HG03039 (cell line): ENCODE measurements around the gene DBT.
"Not testable (repeated sequence)": the region's sequence is repeated elsewhere in the genome, so short reads cannot be mapped to it uniquely, and the experiment has no call there.

Experiments used
- ATAC-seq: cut with Tn5 transposase; IDR thresholded peaks from one replicate; pipeline ENCODE4 v1.9.1; 2021; ENCODE audit warnings: mild to moderate bottlenecking, moderate library complexity; ENCODE audit not compliant: unreplicated experiment

The DBT gene

DNA sequence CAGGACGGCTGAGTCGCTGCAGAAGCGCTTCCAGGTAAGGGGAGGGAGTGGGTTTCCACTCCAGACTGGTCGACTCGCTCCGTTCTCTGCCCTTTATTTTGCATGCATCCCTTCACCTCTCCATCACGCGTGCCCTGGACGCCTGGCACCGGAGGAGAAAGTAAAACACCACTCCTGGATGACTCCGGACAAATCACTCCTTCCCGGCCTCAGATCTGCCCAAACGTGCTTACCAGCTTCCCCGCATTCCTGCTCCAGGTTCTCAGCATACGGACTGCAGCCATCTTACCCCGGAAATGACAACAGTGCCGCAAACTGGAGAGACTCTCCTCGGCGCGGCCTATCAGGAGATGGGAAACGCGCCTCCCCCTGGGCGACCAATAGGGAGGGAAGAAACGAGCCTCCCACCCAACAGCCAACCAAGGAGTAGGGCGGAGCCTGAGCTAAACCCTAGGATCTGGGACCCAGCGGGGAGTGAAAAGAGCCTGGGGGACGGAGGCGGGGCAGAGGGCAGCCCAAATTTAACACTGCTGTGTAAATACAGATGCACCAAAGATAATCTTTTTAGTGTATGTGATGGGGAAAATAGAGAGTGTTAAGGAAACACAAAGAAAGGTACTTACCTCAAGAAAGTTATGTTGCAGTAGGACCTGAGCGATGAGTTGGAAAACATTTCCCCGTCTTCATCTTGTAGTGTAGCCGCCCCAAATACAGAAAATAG is at the start of gene DBT:
Gene DBT, minus strand, starts transcription at position 298 of the 721 bp plus-strand sequence. Its CDS starts 14 bp downstream, at position 284.
- peak; percentile 100 for ATAC-seq

DNA sequence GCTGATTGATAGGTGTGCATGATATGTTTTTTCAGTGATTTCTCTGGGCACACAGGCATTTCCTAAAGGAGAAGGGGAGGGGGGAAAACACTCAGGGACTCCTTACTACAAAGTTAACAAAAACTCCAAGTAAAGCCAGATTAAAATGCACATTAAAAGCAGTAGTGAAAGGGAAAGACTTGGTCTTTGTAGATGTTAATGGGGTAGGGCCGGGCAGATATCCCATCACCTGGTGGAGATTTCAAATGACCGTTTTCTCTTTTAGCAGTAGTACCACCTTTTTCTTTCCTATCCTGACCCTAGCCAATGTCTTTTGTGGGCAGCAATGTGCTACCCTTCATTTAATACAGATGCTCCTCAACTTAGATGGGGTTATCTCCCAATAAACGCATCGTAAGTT is 48.9 kb upstream of the DBT start:
- no peak for ATAC-seq

DNA sequence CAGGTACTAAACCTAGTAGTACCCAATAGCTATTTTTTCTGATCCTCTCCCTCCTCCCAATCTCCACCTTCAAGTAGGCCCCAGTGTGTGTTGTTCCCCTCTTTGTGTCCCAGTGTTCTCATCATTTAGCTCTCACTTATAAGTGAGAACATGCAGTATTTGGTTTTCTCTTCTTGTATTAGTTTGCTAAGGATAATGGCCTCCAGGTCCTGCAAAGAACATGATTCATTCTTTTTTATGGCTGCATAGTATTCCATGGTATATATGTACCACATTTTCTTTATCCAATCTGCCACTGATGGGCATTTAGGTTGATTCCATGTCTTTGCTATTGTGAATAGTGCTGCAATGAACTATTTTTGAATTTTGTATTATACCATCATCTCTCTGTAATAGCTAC is 47.4 kb upstream of the DBT start:
- not testable (repeated sequence) for ATAC-seq

DNA sequence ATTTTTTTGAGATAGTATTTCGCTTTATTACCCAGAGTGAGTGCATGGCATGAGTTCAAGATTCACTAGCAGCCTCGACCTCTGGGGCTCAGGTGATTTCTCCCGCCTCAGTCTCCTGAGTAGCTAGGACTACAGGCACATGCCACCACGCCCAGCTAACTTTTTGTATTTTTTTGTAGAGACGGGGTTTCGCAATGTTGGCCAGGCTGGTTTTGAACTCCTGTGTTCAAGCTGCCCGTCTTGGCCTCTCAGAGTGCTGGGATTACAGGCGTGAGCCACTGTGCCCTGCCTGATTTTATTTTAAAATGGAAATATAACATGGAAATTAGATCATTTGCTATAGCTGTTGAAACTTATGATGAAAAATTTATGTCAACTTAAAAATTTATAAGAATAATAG is 46.5 kb upstream of the DBT start:
- ATAC-seq, result no peak

DNA sequence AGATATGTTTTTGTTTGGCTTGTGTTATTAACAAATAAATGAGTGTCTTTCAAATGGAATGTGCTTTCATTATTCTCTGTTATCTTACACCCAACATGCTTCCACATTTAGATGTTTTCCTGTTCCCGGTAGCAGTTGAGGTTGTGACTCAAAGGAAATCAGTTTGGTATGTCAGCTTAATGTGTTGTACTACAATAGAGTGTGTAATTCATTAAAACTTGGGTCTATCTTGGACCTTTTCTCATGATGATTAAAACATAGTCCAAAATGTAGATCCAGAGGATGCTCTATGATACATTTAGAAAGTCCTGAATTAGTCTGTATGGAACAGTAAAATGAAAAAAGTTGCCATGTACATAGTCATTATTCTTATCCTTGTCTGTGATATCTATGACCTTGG is 43.1 kb upstream of the DBT start:
- no peak for ATAC-seq

DNA sequence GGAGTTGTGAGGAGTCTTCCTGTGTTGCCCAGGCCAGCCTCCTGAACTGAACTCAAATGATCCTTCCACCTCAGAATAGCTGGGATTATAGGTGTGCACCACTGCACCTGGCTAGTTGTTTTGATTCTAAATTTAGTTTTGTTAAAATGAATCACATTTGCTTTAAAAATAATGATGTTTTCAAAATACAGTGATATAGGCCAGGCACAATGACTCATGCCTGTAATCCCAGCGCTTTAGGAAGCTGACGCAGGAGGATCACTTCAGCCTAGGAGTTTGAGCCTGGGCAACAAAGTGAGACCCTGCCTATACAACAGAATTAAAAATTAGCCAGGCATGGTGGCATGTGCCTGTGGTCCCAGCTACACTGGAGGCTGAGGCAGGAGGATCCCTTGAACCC is 40.7 kb upstream of the DBT start:
- ATAC-seq, result no peak

DNA sequence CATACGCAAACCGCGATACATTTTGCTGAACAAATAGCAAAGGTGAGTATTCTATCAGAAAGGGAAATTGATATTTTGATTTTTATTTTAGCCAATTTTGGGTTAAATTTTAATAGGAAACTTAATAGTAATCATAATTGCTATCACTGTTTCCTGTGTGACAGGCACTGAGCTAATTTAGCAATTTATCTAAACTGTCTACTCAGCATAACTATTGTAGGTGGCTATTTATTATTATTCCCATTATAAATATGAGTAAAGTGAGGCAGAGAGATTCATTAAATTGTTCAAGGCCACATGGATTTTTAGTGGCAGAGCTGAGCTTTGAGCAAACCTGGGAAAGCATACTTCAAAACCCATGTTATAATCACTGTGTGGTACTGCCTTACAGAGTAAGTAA is 37.5 kb upstream of the DBT start:
- no peak for ATAC-seq

DNA sequence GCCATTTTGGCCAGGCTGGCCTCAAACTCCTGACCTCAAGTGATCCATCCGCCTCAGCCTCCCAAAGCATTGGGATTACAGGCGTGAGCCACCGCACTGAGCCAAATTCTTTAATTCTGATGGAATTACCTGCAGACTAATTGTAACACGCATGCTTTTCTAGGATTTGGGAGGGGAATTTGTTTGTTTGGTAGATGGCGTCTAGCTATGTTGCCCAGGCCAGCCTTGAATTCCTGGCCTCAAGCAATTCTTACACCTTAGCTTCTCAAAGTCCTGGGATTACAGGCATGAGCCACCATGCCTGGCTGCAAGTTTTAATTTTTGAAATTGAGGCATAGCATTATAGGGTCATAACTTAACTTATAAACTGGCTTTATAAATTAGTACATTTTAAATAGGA is 35.0 kb upstream of the DBT start:
- no peak for ATAC-seq

DNA sequence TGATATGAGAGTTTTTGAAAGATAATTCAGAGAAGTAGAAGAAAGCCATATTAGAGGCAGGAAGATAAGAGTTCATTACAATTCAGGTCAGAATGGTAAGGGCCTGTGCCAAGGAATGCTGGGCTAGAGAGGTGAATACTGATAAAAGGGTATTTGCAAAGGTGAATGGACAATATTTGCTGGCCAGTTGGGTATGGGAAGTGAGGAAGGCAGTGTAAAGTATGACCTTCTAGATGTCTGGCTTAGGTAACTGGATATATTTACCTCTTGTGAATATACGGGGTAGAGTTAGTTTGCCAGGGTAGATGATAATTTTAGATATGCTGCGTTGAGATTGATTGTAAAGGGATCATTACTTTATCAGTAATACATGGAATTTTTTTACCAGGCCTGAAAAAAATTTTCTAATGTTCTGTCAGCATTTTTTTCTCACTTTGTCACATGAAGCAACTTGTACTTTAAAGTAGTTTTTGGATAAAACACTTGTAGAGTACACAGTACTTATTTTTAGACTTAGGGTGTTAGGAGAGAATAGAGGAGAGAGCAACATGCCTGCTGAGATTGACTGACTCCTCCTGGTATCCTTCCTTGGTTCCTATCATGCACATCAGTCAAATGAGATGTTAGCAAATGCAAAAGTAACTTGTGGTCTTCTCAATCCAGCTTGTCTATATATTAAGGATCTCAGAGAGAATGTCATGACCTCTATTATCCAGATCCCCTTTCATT is 30.5 kb upstream of the DBT start:
- no peak for ATAC-seq

DNA sequence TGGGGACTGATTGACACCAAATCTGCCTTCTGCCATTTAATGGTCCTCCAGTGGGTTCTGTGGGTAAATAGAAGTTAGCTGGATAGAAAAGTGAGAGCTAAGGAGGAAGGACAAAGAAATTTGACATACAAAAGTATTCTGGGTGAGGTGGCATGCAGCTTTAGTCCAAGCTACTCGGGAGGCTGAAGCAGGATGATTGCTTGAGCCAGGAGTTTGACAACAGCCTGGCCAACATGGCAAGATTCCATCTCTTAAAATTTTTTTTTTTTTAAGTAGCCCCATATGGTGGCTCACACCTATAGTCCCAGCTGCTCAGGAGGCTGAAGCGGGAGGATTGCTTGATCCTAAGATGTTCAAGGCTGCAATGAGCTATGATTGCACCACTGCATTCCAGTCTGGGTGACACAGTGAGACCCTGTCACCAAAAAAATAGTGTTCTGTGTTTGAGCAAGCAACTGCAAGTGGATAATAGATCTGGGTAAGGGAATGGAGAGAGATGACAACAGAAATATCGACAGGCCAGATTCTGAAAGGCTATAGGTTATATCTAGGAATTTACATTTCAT is 29.8 kb upstream of the DBT start:
- no peak for ATAC-seq

DNA sequence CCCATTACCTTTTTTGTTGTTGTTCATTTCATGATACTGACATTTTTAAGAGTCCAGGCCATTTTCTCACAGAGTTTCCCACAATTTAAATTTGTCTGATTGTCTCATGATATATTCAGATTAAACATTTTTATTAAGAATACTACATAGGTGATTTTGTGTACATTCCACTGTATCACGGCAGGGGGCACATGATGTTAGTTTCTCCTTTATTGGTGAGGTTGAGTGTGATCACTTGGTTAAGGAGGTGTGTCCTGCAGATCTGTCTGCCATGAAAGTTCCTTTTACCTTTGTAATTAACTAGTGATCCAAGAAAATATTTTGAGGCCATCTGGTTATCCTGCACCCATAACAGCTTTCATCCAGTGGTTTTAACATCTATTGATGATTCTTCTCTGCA is 28.2 kb upstream of the DBT start:
- ATAC-seq, result no peak

DNA sequence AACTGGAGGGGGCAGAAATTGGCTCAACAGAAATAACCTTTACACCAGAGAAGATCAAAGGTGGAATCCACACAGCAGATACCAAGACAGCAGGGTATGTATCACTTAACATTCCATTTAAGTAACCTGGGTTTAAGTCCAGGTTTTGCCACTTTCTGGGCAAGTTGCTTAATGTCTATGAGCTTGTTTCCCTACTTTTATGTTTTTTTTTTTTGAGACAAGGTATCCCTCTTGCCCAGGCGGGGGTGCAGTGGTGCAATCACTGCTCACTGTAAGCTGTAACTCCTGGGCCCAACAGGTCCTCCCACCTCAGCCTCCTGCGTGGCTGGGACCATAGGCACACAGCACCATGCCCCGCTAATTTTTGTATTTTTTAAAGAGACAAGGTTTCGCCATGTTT is 18.6 kb upstream of the DBT start:
- ATAC-seq, result no peak

DNA sequence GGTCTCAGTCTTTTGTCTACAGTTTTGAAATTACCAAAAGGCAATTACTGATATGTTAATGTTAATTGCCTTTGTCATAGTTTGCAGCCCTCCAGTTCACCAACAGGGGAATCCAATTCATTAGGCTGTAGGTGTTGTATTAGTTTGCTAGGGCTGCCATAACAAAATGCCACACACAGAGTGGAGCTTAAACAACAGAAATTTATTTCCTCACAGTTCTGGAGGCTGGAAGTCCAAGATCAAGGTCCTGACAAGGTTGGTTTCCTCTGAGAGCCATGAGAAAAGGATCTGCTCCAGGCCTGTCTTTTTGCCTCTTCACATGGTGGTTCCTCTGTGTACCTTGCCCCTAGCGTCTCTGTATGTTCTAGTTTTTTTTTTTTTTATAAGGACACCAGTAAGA is 17.6 kb upstream of the DBT start:
- no peak for ATAC-seq

DNA sequence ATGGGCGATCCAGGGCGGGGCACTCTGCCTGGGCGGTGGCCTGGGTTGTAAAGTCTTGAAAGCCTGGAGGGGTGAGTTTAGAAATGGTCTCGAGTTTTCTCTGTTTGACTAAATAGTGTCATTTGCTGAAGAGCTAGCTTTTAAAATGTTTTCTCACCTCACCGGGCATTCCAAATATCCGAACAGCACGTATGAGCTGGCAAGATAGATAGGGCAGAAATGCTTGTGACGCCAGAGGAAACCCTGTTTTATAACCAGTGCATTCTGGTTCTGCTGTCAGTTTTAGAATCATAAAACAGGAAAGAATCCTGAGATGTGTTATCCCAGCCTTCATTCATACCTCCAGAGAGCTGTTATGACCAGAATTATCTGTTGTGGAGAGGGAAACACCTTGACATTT is 17.1 kb upstream of the DBT start:
- peak; percentile 26 for ATAC-seq

DNA sequence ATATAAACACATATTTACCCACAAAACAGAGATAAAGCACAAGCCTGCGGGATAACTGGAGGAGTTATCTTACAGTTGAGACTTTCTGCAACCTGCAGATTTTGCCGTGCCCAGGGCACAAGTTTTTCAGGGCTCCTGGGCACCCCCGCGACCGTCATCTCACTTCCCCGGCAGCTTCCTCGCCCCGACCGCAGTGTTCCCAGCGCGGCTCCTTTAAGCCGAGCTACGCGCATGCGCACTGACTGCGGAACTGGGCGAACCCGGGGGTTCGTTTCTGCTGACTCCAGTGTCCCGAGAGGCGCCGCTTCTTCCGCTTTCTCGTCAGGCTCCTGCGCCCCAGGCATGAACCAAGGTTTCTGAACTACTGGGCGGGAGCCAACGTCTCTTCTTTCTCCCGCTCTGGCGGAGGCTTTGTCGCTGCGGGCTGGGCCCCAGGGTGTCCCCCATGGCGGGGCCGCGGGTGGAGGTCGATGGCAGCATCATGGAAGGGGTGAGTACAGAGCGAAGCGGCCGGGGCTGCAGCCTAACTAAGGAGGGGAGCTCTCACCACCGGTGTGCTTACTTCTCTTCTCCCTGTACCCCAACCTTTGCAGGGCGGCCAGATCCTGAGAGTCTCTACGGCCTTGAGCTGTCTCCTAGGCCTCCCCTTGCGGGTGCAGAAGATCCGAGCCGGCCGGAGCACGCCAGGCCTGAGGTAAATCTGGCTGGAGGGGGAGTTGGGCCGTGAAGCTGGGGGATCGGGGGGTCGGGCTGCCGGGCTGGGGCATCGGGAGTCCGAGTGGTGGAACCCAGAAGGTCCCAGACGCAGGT is 16.5 kb upstream of the DBT start, which contains the start of gene RTCA:
Gene RTCA, plus strand, starts transcription at position 286 of the 810 bp plus-strand sequence. Its CDS starts 160 bp downstream, at position 446.
- ATAC-seq, result peak; percentile 96

DNA sequence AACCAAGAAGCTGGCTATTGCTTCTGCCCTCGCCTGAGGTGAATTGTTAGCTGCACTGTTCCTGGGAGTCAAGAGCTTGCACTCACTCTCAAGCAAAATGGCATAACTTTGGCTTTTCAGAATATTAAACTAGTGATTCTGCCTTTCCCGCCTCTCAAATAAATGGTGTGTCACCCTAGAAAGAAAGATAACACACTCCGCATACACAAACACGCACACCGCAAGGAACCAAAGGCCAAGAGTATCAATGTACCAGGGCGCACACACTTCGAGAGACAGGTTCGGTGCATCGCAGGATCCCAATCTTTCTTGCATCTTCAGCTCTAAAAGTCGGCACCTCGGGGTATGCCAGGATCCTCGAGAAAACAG is 15.9 kb upstream of the DBT start:
- peak; percentile 24 for ATAC-seq

DNA sequence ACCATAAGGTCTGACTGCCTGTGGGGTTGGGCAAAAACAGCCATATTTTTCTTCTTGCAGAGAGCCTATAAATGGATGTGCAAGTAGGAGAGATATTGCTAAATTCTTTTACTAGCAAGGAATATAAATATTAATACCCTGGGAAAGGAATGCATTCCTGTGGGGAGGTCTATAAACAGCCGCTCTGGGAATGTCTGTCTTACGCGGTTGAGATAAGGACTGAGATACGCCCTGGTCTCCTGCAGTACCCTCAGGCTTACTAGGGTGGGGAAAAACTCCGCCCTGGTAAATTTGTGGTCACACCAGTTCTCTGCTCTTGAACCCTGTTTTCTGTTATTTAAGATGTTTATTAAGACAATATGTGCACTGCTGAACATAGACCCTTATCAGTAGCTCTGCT is 14.4 kb upstream of the DBT start:
- ATAC-seq, result not testable (repeated sequence)

DNA sequence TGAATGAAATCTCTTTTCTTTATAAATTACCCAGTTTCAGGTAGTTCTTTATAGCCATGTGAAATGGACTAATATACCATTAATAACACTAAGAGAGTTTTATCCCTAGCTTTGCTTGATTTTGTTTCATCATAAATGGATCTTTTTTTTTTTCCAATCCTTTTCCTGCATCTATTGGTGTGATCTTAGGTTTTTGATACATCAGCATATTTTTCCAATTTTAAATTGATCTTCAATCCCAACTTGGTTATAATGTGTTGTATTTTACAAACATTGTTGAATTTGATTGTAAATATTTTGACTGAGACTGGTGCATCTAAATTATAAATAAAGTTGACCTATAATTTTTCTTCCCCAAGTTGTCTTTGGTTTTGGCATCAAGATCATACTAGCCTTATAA is 12.1 kb upstream of the DBT start:
- ATAC-seq, result no peak

DNA sequence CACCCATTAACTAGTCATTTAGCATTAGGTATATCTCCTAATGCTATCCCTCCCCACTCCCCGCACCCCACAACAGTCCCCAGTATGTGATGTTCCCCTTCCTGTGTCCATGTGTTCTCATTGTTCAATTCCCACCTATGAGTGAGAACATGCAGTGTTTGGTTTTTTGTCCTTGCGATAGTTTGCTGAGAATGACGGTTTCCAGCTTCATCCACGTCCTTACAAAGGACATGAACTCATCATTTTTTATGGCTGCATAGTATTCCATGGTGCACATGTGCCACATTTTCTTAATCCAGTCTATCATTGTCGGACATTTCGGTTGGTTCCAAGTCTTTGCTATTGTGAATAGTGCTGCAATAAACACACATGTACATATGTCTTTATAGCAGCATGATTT is 8.8 kb upstream of the DBT start:
- not testable (repeated sequence) for ATAC-seq

DNA sequence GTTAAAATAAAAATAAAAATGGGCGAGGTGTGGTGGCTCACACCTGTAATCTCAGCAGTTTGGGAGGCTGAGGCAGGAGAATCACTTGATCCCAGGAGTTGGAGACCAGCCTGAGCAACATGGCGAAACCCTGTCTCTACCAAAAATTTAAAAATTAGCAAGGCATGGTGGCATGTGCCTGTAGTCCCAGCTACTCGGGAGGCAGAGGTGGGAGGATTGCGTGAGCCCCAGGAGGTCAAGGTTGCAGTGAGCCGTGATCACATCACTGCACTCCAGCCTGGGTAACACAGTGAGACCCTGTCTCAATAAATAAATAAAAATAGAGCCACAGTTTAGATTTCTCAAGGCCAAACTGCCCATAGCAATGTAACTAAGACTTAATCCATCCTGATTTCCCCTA is 6.6 kb upstream of the DBT start:
- not testable (repeated sequence) for ATAC-seq

DNA sequence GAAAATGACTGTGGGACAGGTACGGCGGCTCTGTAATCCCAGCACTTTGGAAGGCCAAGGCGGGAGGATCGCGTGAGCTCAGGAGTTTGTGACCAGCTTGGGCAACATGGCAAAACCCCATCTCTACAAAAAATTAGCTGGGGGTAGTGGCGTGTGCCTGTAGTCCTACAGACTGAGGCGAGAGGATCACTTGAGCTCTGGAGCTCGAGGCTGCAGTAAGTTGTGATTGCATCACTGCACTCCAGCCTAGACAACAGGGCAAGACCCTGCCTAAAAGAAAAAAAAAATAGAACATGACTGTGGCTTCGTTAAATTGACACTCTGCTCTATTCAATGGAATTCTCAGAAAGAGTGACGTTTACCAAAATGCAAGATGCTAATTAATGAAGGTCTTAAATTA is 3.9 kb upstream of the DBT start:
- no peak for ATAC-seq
